Measurements from ENCODE around the gene NACC1. TPM values are rescaled to one million over a fixed set of nuclear protein-coding genes. Genes with fewer than 3 reads are reported as not detected.

NACC1 gene
- total RNA-seq, 1 donor = 95.0 TPM

DNA sequence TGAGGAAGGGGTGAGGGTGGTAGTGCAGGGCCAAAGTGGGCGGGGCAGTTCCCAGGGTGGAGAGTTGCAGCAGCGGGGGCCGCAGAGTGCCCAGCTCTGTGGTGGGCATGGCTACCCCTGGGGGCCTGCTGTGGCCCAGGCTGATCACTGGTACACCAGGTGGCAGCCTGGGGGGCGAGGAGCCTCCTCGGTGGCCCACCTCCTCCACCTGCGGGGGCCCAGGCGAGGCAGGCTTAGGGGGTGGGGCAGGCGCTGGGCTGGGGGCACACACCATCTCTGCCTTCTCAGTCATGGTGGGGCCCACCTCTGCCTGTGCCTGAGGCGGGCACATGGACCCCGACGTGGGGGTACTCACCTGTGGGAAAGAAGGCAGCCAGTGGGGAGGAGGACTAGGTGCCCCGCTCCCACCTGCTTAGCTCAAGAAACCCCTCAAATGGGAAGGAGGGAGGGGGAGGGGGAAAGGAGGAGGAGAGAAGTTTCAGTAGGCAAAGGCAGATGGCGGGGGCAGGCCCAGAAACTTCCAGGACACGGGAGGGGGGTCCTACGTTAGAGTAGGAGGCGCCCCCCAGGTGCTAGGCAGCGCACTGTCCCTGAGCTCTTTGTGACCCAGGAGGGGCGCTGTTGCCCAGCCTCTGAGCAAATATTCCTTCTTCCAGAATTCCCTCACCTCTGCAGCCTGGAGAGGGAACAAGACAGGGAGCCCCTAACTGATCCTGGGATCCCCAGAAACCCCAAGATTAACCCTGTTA, 17.0 kb upstream of the NACC1 start:
- TF ChIP-seq, protein P1, sequence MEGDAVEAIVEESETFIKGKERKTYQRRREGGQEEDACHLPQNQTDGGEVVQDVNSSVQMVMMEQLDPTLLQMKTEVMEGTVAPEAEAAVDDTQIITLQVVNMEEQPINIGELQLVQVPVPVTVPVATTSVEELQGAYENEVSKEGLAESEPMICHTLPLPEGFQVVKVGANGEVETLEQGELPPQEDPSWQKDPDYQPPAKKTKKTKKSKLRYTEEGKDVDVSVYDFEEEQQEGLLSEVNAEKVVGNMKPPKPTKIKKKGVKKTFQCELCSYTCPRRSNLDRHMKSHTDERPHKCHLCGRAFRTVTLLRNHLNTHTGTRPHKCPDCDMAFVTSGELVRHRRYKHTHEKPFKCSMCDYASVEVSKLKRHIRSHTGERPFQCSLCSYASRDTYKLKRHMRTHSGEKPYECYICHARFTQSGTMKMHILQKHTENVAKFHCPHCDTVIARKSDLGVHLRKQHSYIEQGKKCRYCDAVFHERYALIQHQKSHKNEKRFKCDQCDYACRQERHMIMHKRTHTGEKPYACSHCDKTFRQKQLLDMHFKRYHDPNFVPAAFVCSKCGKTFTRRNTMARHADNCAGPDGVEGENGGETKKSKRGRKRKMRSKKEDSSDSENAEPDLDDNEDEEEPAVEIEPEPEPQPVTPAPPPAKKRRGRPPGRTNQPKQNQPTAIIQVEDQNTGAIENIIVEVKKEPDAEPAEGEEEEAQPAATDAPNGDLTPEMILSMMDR (IDR thresholded peaks at IDR 0.05; ENCODE audit: insufficient read depth, low read depth, low read length) = peak; percentile 24
- H3K4me3 ChIP-seq (ENCODE audit: low read depth, low read length) = no peak overlapping the region
- DNase-seq (ENCODE audit: low read depth) = no peak

DNA sequence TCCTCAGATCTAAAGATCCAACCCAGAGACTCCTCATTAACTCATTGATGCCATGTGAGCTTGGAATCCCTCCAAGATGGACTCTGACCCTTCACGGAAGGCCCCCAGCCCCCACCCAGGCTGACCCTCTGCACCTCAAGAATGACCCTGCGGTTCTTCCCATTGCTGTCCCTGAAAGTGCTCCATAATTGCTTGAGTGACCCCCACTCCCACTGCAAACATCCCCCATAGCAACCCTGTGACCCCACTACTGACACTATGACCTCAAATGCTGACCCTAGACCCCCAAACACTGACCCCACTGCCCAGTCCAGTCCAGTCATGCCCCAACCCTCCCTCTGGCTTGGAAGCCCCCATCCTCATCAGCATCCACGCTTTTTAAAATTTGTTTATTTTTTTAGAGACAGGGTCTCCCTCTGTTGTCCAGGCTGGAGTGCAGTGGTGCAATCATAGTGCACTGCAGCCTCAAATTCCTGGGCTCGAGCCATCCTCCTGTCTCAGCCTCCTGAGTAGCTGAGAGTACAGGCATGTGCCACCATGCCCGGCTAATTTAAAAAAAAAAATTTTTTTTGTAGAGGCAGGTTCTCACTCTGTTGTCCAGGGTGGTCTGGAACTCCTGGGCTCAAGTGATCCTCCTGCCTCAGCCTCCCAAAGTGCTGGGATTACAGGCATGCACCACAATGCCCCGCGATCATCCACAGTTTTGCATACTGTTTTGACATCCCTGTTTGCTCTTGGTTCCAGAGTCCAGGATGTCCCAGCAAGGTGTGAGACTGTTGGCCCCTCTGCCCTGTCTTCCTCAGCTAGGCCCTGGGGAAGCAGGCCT, 16.3 kb upstream of the NACC1 start:
- no peak for DNase-seq (ENCODE audit: low read depth)
- TF ChIP-seq, protein P1 (IDR thresholded peaks at IDR 0.05; ENCODE audit: insufficient read depth, low read depth, low read length) = no peak
- H3K4me3 ChIP-seq (ENCODE audit: low read depth, low read length) = peak overlapping the region; percentile 48

DNA sequence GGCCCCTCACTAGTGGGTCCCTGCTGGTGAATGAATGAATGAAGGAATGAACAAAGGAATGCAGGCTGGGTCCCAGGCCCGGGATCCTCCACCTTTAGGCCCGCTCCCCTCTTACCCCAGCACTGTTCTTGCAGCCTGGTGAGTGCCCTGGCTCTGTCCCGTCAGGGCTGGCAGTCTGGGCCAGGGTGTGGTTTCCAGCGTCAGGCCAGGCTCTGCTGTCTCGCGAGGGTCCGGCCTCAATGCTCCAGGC, 15.7 kb upstream of the NACC1 start:
- H3K4me3 ChIP-seq (ENCODE audit: low read depth, low read length) = peak overlapping the region; percentile 48
- TF ChIP-seq, protein P1 (IDR thresholded peaks at IDR 0.05; ENCODE audit: insufficient read depth, low read depth, low read length) = no peak
- no peak for DNase-seq (ENCODE audit: low read depth)

DNA sequence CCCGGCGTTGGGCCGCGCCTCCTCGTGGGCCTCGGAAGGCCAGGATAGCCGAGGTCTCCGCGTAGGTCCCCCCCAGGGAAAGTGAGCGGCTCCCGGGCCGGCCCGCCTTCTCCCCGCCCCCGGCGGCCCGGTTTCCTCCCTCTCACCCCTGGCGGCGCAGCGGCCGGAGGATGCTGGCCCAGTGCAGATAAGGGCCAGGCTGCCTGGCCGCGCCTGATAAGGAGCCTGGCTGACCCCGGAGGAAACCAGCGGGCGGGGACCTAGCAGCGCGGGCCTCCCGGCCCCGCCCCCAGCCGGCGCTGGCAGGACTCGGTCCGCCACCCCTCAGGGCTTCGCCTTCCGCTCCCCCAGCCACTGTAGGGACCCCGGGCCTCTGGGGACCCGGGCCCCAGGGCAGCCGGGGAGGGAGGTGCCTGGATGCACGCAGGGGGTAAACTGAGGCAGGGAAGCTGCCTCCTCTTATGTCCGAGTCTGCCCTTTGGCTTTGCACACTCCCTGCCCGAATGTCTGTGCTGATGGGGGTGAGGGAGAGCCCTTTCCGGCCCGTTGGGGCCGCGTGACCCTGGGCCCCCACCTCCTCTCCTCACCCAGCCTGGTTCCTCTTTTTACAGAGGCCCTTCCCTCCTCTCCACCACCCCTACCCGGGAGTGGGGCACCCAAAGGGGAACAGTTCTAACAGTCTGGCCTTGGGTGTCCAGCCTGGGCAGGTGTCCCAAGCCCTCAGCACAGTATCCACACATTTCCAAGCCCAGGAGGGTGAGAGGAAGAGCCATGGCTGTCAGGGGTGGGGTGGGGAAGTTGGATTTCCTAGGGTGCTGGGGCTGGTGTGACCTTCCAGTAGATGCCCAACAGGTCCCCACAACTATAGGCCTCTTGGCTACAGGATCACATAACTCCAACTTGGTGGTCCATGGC, 15.1 kb upstream of the NACC1 start, which contains the start of gene LYL1:
Gene LYL1, minus strand, starts transcription at position 193 of the 915 bp plus-strand sequence. CDS start 1,687 bp downstream, outside the sequence.
- TF ChIP-seq, protein P1 (IDR thresholded peaks at IDR 0.05; ENCODE audit: insufficient read depth, low read depth, low read length) = no peak
- peak within 1 kb of the TSS; percentile 48 for H3K4me3 ChIP-seq (ENCODE audit: low read depth, low read length)
- DNase-seq (ENCODE audit: low read depth) = peak; percentile 67

DNA sequence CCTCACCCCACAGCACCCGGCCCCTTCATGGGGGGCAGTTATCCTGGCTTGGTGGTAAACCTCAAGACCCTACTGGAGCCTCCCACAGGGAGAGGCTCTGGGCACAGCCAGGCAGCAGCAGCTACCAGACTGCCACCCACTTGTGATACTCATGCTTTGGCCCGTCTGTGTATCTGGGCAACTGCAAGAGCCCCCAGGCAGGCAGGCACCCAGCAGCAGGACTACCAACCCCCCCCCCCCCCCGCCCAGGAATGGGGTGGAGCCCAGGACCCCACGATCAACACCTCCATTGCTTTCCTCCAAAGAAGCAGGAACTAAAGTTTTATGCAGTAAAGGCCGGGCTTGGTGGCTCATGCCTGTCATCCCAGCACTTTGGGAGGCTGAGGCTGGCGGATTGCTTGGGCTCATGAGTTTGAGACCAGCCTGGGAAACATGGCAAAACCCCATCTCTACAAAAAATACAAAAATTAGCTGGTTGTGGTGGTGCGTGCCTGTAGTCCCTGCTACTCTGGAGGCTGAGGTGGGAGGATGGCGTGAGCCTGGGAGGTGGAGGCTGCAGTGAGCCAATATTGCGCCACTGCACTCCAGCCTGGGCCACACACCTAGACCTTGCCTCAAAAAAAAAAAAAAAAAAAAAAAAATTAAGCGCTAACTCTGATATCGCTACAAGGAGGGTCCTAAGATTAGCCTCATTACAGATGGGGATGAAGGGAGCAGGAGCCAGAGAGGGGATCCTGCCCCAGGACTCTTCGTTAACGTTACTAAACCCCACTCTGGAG, 14.3 kb upstream of the NACC1 start:
- TF ChIP-seq, protein P1 (IDR thresholded peaks at IDR 0.05; ENCODE audit: insufficient read depth, low read depth, low read length) = no peak
- no peak overlapping the region for H3K4me3 ChIP-seq (ENCODE audit: low read depth, low read length)
- DNase-seq (ENCODE audit: low read depth) = no peak

DNA sequence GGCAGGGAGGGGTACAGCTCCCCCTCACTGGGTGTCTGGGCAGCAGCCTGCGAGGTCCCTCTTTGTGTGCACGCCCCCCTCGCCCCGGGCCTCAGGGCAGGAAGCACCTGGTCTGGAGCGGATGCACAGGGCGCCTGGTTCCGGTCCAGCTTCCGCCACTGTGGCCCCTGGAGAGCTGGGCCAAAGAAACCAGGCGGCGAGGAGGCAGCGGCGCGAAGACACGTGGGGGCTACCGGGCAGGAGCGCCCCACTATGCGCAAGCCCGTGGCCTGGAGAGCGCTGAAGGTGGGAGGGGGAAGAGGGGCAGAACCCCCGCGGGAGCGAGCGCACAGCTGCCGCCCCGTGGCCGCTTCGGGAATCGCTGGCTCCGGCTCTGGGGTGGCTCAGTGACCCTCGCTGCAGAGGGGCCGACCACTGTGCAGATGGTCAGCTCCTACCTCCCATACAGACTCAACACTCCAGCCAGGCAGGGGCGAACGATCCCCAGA, 13.7 kb upstream of the NACC1 start:
- TF ChIP-seq, protein P1 (IDR thresholded peaks at IDR 0.05; ENCODE audit: insufficient read depth, low read depth, low read length) = peak; percentile 54
- DNase-seq (ENCODE audit: low read depth) = no peak
- H3K4me3 ChIP-seq (ENCODE audit: low read depth, low read length) = no peak overlapping the region

Measured in fibroblast of villous mesenchyme (primary cell).